Choroid plexus epithelial cell (primary cell): ENCODE measurements around the gene NME3.

ENCODE experiments used
- DNase-seq: peaks from one replicate; pipeline ENCODE4 v3.0.0-alpha.2; 2010; ENCODE audit warnings: low read depth
- H3K4me3 ChIP-seq: 2 replicates; pipeline ENCODE4 v1.5.1; 2011; ENCODE audit warnings: low read depth, mild to moderate bottlenecking, control low read depth, low read length, moderate library complexity
- TF ChIP-seq, protein P1 (sequence below): conservative IDR thresholded peaks from 2 replicates; pipeline ENCODE4 v1.5.1; 2011; ENCODE audit warnings: low read depth, mild to moderate bottlenecking, control low read depth, inconsistent platforms, low read length, moderate library complexity

The NME3 gene

DNA sequence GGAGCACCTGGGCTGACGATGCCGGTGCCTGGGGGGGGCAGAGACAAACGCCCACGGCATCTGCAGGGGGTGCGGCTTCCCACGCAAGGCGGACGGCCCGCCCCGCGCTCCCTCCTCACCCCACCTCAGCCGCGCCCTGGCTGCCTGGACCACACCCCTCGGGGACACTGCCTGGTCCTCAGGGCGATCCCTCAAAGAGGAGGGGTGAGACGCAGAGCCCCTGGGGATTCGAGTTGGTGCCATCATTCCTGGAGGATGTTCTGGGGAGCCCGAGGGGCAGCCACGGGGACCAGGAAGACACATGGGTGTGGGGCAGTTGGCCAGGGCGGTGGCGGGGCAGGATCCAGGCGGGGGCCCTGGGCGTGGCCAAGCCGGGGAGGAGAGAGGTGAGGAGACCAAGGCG is 18.3 kb upstream of the NME3 start:
- DNase-seq, result no peak
- no peak overlapping the region for H3K4me3 ChIP-seq
- TF ChIP-seq, protein P1, sequence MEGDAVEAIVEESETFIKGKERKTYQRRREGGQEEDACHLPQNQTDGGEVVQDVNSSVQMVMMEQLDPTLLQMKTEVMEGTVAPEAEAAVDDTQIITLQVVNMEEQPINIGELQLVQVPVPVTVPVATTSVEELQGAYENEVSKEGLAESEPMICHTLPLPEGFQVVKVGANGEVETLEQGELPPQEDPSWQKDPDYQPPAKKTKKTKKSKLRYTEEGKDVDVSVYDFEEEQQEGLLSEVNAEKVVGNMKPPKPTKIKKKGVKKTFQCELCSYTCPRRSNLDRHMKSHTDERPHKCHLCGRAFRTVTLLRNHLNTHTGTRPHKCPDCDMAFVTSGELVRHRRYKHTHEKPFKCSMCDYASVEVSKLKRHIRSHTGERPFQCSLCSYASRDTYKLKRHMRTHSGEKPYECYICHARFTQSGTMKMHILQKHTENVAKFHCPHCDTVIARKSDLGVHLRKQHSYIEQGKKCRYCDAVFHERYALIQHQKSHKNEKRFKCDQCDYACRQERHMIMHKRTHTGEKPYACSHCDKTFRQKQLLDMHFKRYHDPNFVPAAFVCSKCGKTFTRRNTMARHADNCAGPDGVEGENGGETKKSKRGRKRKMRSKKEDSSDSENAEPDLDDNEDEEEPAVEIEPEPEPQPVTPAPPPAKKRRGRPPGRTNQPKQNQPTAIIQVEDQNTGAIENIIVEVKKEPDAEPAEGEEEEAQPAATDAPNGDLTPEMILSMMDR, result no peak

DNA sequence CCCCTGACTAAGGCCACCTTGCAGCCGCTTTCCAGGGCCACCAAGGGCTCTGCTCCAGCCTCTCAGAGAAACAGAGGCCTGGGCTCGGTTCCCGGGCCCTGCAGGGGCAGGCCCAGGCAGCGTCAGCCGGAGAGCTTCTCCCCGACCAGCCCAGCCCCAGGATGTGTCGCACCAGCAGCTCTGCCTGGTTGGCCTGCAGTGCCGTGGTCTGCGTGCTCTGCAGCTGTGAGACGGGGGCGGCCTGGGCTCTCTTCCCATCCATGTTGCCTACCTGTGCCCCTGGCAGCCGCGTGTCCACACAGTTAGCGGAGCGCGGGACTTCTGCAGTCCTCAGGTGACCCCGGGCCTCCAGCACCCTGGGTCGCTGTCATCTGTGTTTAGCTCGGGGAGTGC is 17.4 kb upstream of the NME3 start:
- H3K4me3 ChIP-seq, result no peak overlapping the region
- TF ChIP-seq, protein P1, result no peak
- no peak for DNase-seq

DNA sequence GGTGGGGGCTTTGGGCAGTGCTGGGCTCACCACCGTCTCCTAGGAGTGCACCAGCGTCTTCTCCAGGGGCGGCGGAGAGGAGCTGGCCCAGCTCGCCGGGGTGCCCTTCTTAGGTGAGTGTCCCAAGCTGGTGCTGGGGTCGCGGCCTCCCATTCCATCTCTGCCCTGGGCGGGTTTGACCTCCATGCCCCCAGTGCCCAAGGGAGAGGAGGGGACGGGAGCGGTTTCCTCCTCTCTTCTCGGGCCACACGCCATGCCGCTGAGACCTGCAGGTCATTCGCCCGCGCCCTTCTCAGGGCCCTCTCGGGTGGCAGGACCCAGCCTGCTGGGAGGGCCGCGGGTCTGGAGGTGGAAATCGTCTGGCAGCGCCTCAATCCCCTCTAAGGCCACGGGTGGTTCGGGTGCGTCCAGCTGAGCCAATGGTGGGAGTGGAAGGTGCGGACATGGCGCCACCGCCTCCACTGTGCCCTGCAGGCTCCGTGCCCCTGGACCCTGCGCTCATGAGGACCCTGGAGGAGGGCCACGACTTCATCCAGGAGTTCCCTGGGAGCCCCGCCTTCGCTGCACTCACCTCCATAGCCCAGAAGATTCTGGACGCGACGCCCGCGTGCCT is 16.9 kb upstream of the NME3 start:
- DNase-seq, result no peak
- H3K4me3 ChIP-seq, result no peak overlapping the region
- TF ChIP-seq, protein P1, result no peak

DNA sequence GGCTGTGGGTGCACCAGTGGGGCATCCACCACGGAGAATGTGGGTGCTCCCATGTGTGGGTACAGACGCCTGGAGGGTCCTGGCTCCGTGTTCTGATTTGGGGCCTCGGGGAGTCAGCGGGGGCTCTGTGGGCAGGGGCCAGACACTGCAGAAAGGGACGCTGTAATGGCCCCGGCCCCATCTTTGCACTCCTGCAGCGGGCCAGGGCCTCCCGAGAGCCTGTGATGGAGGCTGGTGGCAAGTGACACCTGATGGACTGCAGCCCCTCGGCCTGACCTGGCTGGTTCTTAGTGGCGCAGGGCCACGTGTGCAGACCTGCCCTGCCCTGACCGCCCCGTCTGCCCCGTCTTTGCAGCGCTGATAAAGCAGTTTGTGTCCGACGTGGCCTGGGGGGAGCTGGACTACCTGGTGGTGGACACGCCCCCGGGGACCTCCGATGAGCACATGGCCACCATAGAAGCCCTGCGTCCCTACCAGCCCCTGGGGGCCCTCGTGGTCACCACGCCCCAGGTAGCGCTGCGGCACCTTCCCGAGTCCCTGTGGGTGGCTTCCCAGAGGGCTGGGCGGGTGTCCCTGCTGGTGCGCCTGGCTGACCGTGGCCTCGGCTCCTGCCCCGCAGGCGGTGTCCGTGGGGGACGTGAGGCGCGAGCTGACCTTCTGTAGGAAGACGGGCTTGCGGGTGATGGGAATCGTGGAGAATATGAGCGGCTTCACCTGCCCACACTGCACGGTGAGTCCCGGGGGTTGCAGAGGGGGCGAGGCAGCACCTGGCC is 16.2 kb upstream of the NME3 start:
- no peak overlapping the region for H3K4me3 ChIP-seq
- TF ChIP-seq, protein P1, result no peak
- no peak for DNase-seq

DNA sequence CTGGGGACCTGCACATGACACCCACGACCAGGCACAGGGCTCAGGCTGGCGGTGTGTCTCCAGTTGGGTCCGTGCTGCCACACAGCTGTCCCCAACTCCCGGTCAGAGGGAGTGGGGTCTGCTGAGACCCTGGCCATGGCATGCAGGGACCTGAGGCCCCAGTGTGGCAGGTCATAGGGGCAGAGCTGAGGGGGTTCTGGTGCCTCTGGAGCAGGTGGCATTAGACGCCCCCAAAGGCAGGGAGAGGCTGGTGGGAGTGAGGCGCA is 15.6 kb upstream of the NME3 start:
- TF ChIP-seq, protein P1, result no peak
- DNase-seq, result no peak
- H3K4me3 ChIP-seq, result no peak overlapping the region

DNA sequence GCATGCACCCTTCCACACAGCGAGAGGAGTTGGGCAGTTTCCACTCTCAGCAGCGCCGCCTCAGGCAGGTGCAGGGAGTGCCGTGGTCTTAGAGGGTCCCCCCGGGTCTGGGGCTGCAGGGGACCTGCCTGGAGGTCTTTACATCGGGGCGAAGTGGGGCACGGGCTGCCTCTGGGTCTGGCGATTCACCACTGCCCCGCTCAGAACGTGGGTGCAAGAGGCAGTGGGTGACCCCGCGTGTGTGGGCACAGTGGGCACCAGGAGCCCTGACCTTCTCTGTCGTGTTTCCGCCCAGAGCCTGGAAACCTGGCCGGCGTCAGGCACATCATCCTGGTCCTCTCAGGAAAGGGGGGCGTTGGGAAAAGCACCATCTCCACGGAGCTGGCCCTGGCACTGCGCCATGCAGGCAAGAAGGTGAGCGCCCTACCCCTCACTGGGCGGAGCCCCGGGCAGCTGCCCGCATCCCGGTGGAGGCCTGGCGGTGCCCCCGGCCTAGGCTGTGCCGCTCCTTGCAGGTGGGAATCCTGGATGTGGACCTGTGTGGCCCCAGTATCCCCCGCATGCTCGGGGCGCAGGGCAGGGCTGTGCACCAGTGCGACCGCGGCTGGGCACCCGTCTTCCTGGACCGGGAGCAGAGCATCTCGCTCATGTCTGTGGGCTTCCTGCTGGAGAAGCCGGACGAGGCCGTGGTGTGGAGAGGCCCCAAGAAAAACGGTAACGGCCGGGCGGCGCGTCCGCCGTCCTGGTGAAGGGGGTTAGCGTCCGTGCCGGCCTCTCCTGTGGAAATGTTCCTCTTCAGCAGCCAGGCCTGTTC is 15.1 kb upstream of the NME3 start:
- no peak for DNase-seq

More for the DNA sequence above, 15.1 kb upstream of the NME3 start:
- TF ChIP-seq, protein P1, result peak; percentile 10
- H3K4me3 ChIP-seq, result no peak overlapping the region
